MM.1S (cell line): ENCODE results near the gene NRG3.

Source experiments
- DNase-seq: peaks from one replicate; pipeline ENCODE4 v3.0.0-alpha.2; 2015
- H2AFZ ChIP-seq: fragments of 300-600 bp; sonication (generic); 2 replicates; pipeline ENCODE4 v1.6.0; 2016; ENCODE audit warnings: antibody characterized with exemption, low read length
- H3F3A ChIP-seq: fragments of 300-600 bp; sonication (generic); 2 replicates; pipeline ENCODE4 v1.6.1; 2016; ENCODE audit warnings: mild to moderate bottlenecking, antibody characterized with exemption, low read length, moderate library complexity, mixed read lengths; ENCODE audit not compliant: insufficient read depth
- H3K27ac ChIP-seq: fragments of 300-600 bp; sonication (generic); 2 replicates; pipeline ENCODE4 v1.5.1; 2016; ENCODE audit warnings: mild to moderate bottlenecking, low read length
- H3K27me3 ChIP-seq: fragments of 300-600 bp; sonication (generic); replicated peaks from 2 replicates; pipeline ENCODE4 v1.6.0; 2016; ENCODE audit warnings: low read length; ENCODE audit not compliant: insufficient read depth
- H3K36me3 ChIP-seq: fragments of 300-600 bp; sonication (generic); replicated peaks from 2 replicates; pipeline ENCODE4 v1.6.1; 2016; ENCODE audit warnings: mild to moderate bottlenecking, low read length, mixed read lengths; ENCODE audit not compliant: insufficient read depth
- H3K4me1 ChIP-seq: fragments of 300-600 bp; sonication (generic); 2 replicates; pipeline ENCODE4 v1.6.1; 2016; ENCODE audit warnings: low read length, mixed read lengths
- H3K4me2 ChIP-seq: fragments of 300-600 bp; sonication (generic); 2 replicates; pipeline ENCODE4 v1.6.0; 2016; ENCODE audit warnings: low read depth, low read length
- H3K4me3 ChIP-seq: fragments of 300-600 bp; sonication (generic); 2 replicates; pipeline ENCODE4 v1.5.1; 2016; ENCODE audit warnings: low read length, mixed read lengths
- H3K79me2 ChIP-seq: fragments of 300-600 bp; sonication (generic); 2 replicates; pipeline ENCODE4 v1.6.1; 2016; ENCODE audit warnings: mixed run types, low read length, mixed read lengths
- H3K9ac ChIP-seq: fragments of 300-600 bp; sonication (generic); 2 replicates; pipeline ENCODE4 v1.6.1; 2016; ENCODE audit warnings: low read length, mixed read lengths
- H3K9me2 ChIP-seq: fragments of 300-600 bp; sonication (generic); replicated peaks from 2 replicates; pipeline ENCODE4 v1.6.1; 2016; ENCODE audit warnings: mild to moderate bottlenecking, low read length, mixed read lengths; ENCODE audit not compliant: insufficient read depth
- H3K9me3 ChIP-seq: fragments of 300-600 bp; sonication (generic); replicated peaks from 2 replicates; pipeline ENCODE4 v1.6.1; 2016; ENCODE audit warnings: mild to moderate bottlenecking, low read length, mixed read lengths; ENCODE audit not compliant: insufficient read depth
- H4K20me1 ChIP-seq: fragments of 300-600 bp; sonication (generic); 2 replicates; pipeline ENCODE4 v1.6.1; 2016; ENCODE audit warnings: mild to moderate bottlenecking, low read length, moderate library complexity, mixed read lengths; ENCODE audit not compliant: insufficient read depth
- CTCF ChIP-seq: fragments of 300-600 bp; sonication (generic); IDR thresholded peaks from 2 replicates; pipeline ENCODE4 v1.5.1; 2016; ENCODE audit warnings: antibody characterized with exemption, low read length, mixed read lengths
- EZH2 ChIP-seq: fragments of 300-600 bp; sonication (generic); optimal IDR thresholded peaks from 2 replicates; pipeline ENCODE3; 2017; ENCODE audit warnings: low read depth, mild to moderate bottlenecking, antibody characterized with exemption, low read length, mixed read lengths
- EZH2phosphoT487 ChIP-seq: fragments of 300-600 bp; sonication (generic); IDR thresholded peaks from 2 replicates; pipeline ENCODE4 v1.6.1; 2018; ENCODE audit warnings: antibody characterized with exemption, low read length

The NRG3 gene

DNA sequence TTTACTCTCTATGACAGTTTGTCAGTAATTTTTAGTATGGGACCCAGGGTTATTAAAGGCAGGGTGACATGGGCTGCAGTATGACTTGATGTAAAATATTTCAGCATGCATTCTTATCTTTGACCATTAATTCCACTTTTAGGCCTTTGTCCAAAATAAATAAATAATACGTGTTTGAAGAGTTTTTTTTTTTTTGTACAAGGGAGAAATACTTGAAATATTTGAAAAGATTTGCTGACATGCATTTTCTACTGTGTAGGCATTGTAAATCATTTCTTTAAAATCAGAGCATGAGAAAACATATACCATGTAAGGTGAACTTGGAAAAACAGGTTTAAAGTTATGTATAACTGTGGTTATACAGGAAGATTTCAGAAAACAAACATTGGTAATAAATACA, 23.5 kb downstream of the NRG3 start:
- no peak for DNase-seq
- no peak overlapping the region for H3K27ac ChIP-seq
- TF ChIP-seq EZH2phosphoT487 (no peak), CTCF (no peak)
- H2AFZ ChIP-seq = no peak overlapping the region
- H3K79me2 ChIP-seq = peaks cover 20% of the 10 kb centered on the region
- H3K9me2 ChIP-seq = no peaks in the 10 kb centered on the region
- no peak overlapping the region for H3K4me2 ChIP-seq
- H3K4me1 ChIP-seq = no peaks in the 10 kb centered on the region
- no peak overlapping the region for H3K4me3 ChIP-seq
- H3K9me3 ChIP-seq = no peaks in the 10 kb centered on the region
- H4K20me1 ChIP-seq = no peaks in the 10 kb centered on the region
- no peaks in the 10 kb centered on the region for H3F3A ChIP-seq
- H3K9ac ChIP-seq = no peak overlapping the region
- no peaks in the 10 kb centered on the region for H3K36me3 ChIP-seq
- no peaks in the 10 kb centered on the region for H3K27me3 ChIP-seq

DNA sequence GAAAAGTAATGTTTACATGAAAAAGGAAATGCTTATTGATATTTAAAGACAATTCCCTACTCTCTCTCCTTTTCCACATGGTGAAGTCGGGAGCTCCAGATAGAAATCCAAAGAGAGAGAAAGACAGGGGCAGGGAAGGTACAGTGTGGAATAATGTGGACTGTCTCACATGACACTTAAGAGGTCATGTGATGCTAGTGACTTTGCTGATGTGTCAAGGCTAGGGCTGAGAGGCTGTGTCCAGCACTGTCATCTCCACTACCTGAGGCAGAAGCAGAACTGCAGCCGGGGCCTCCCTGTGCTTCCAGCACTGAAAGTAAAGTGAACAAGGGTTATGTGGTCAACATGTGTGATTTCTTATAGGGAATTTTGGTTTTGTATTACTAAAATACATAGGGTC, 26.0 kb downstream of the NRG3 start:
- no peaks in the 10 kb centered on the region for H4K20me1 ChIP-seq

DNA sequence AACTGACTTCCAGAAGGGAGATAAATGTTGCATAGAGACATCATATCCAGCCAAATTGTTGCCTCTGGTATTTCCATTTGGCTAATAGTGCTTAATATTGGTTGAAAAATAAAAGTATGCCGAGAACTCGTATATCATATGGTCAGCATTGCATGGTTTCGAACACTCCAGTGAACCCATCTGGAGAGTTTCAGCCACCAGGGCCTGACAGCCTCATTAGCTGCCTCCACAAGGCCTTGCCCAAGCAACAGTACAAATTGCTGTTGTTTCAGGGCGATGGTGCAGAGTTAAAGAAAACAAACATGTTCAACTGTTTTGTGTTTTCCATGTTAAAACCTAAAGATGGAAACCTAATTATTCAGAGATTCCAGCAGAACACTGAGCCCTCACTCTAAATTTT, 28.5 kb downstream of the NRG3 start:
- H2AFZ ChIP-seq = no peak overlapping the region
- no peaks in the 10 kb centered on the region for H4K20me1 ChIP-seq
- H3K27me3 ChIP-seq = no peaks in the 10 kb centered on the region
- no peaks in the 10 kb centered on the region for H3K9me2 ChIP-seq
- no peak overlapping the region for H3K4me2 ChIP-seq
- H3K9ac ChIP-seq = no peak overlapping the region
- H3K36me3 ChIP-seq = no peaks in the 10 kb centered on the region
- no peaks in the 10 kb centered on the region for H3K4me1 ChIP-seq
- peaks cover 8% of the 10 kb centered on the region; the same call in 1 of the 2 replicates for H3K79me2 ChIP-seq
- DNase-seq = no peak
- H3K9me3 ChIP-seq = no peaks in the 10 kb centered on the region
- TF ChIP-seq CTCF (no peak), EZH2 (no peak), EZH2phosphoT487 (no peak)
- H3K27ac ChIP-seq = no peak overlapping the region
- H3F3A ChIP-seq = no peaks in the 10 kb centered on the region
- H3K4me3 ChIP-seq = no peak overlapping the region

More for the DNA sequence above, 26.0 kb downstream of the NRG3 start:
- DNase-seq = no peak
- Histone ChIP-seq H3K36me3 (no peaks in the 10 kb centered on the region), H3K79me2 (peaks cover 16% of the 10 kb centered on the region), H3K9me2 (no peaks in the 10 kb centered on the region), H3F3A (no peaks in the 10 kb centered on the region), H3K9me3 (no peaks in the 10 kb centered on the region), H2AFZ (no peak overlapping the region), H3K27me3 (no peaks in the 10 kb centered on the region), H3K27ac (no peak overlapping the region), H3K4me1 (no peaks in the 10 kb centered on the region), H3K9ac (no peak overlapping the region), H3K4me2 (no peak overlapping the region), H3K4me3 (no peak overlapping the region)
- TF ChIP-seq EZH2phosphoT487 = no peak
- no peak for TF ChIP-seq CTCF
- no peak for TF ChIP-seq EZH2
